Left lung (tissue), 10 donors: ENCODE results near the gene TAOK1. TPM values are rescaled to one million over a fixed set of nuclear protein-coding genes. Genes with fewer than 3 reads are reported as not detected.

Experiments
- ATAC-seq: fragments of 200-7000 bp; cut with Tn5 transposase; one replicate; pipeline ENCODE4 v1.9.1; 2020; ENCODE audit warnings: moderate library complexity
- DNase-seq, 4 donors: peaks; one replicate each; pipeline ENCODE4 v3.0.0-alpha.2; 2013 to 2020
- H3K27ac ChIP-seq, 2 donors: fragments of 200-600 bp; sonication (generic) in 1 of 2; one replicate each; pipeline versions ENCODE4 v1.5.0 to v1.8.0; 2020 to 2021
- H3K27me3 ChIP-seq, 2 donors: fragments of 200-600 bp; sonication (generic) in 1 of 2; one replicate each; pipeline versions ENCODE4 v1.5.0 to v1.8.0; 2020 to 2021
- H3K36me3 ChIP-seq, 2 donors: fragments of 200-600 bp; sonication (generic) in 1 of 2; one replicate each; pipeline versions ENCODE4 v1.5.0 to v1.8.0; 2020 to 2021
- H3K4me1 ChIP-seq, 2 donors: fragments of 200-600 bp; one replicate each; pipeline ENCODE4 v1.8.0; 2021
- H3K4me3 ChIP-seq, 2 donors: fragments of 200-600 bp; sonication (generic) in 1 of 2; one replicate each; pipeline versions ENCODE4 v1.5.0 to v1.8.0; 2020 to 2021; ENCODE audit warnings: mild to moderate bottlenecking in 1 of 2
- H3K9me3 ChIP-seq, 2 donors: fragments of 200-600 bp; sonication (generic) in 1 of 2; one replicate each; pipeline versions ENCODE4 v1.5.0 to v1.8.0; 2020 to 2021
- intact Hi-C, 2 donors: fragments of 100-400 bp; cut with DNase I; formaldehyde crosslinking; loops; one replicate each; pipeline versions ENCODE4 v1.11.2 to v1.14.2; 2022
- polyA plus RNA-seq, 6 donors: library from polyadenylated mRNA; unstranded; fragments of 120-200 nt; gene quantifications; one replicate each; pipeline ENCODE4 v1.2.1, GENCODE V29; 2013; ENCODE audit not compliant: insufficient read length in 6 of 6
- total RNA-seq, 2 donors: library from RNA; stranded (reverse); fragmentation: NEBNext Ultra II Directional; extraction: Animal tissue kit (Norgen Biotek cat#: 25700); gene quantifications; one replicate each; pipeline ENCODE4 v1.2.1, GENCODE V29; 2021
- TF ChIP-seq, protein P1 (sequence below), 2 donors: fragments of 200-600 bp; sonication (generic) in 1 of 2; IDR thresholded peaks; one replicate each; pipeline versions ENCODE4 v1.5.0 to v1.8.0; 2021; ENCODE audit warnings: antibody characterized with exemption in 2 of 2
- donor health status: DM: no; HTN: yes; CAD: no.
- donor health status: DM: no; HTN: no; CAD: no.

Gene TAOK1
- total and polyA plus RNA-seq, 8 donors = 43.4 to 66.0 (median 46.3) TPM

GRCh38 chr17:29565643-29566472, 175.7 kb downstream of the TAOK1 start:
- peak; percentile 12 for ATAC-seq
- H3K36me3 ChIP-seq = peaks cover 0 to 5% of the 10 kb centered on the region in 2 donors
- TF ChIP-seq, protein P1, sequence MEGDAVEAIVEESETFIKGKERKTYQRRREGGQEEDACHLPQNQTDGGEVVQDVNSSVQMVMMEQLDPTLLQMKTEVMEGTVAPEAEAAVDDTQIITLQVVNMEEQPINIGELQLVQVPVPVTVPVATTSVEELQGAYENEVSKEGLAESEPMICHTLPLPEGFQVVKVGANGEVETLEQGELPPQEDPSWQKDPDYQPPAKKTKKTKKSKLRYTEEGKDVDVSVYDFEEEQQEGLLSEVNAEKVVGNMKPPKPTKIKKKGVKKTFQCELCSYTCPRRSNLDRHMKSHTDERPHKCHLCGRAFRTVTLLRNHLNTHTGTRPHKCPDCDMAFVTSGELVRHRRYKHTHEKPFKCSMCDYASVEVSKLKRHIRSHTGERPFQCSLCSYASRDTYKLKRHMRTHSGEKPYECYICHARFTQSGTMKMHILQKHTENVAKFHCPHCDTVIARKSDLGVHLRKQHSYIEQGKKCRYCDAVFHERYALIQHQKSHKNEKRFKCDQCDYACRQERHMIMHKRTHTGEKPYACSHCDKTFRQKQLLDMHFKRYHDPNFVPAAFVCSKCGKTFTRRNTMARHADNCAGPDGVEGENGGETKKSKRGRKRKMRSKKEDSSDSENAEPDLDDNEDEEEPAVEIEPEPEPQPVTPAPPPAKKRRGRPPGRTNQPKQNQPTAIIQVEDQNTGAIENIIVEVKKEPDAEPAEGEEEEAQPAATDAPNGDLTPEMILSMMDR (IDR thresholded peaks at IDR 0.05) = no peak
- H3K9me3 ChIP-seq = no peaks in the 10 kb centered on the region
- H3K4me3 ChIP-seq = peak overlapping the region; percentile 58 to 72
- intact Hi-C loops = no loop called here
- peak overlapping the region; percentile 81 to 87 for H3K27ac ChIP-seq
- H3K27me3 ChIP-seq = peaks cover 0 to 11% of the 10 kb centered on the region in 2 donors
- peak in 1 of 4 donors; percentile 93 for DNase-seq
- peaks cover 7 to 72% of the 10 kb centered on the region in 2 donors for H3K4me1 ChIP-seq

- Histone ChIP-seq H3K4me3 (peak within 1 kb of the TSS; percentile 58 to 72), H3K27ac (peak within 1 kb of the TSS; percentile 81 to 87), H3K4me1 (peaks cover 7 to 65% of the 10 kb centered on the region in 2 donors), H3K27me3 (peaks cover 0 to 11% of the 10 kb centered on the region in 2 donors), H3K9me3 (no peaks in the 10 kb centered on the region), H3K36me3 (peaks cover 0 to 5% of the 10 kb centered on the region in 2 donors)
- DNase-seq (peak; percentile 47 to 93 (median 72)), ATAC-seq (peak; percentile 64)
- TF ChIP-seq, protein P1 (IDR thresholded peaks at IDR 0.05) = no peak
- intact Hi-C loops = no loop called here
These were observed 176.5 kb downstream of the TAOK1 start, which contains the start of gene ABHD15 for GRCh38 chr17:29566473-29567303. ABHD15 (minus strand) TSS chr17:29567037; CDS start chr17:29566966, 71 bp downstream.

GRCh38 chr17:29567304-29567553, 177.1 kb downstream of the TAOK1 start:
- TF ChIP-seq, protein P1 (IDR thresholded peaks at IDR 0.05) = no peak
- Histone ChIP-seq H3K9me3 (no peaks in the 10 kb centered on the region), H3K27me3 (peaks cover 0 to 11% of the 10 kb centered on the region in 2 donors), H3K36me3 (peaks cover 0 to 5% of the 10 kb centered on the region in 2 donors), H3K4me1 (peaks cover 10 to 65% of the 10 kb centered on the region in 2 donors), H3K27ac (peak overlapping the region; percentile 81 to 87), H3K4me3 (peak overlapping the region; percentile 58 to 72)
- intact Hi-C loops = no loop called here
- peak; percentile 3 for ATAC-seq
- no peak for DNase-seq

DNA sequence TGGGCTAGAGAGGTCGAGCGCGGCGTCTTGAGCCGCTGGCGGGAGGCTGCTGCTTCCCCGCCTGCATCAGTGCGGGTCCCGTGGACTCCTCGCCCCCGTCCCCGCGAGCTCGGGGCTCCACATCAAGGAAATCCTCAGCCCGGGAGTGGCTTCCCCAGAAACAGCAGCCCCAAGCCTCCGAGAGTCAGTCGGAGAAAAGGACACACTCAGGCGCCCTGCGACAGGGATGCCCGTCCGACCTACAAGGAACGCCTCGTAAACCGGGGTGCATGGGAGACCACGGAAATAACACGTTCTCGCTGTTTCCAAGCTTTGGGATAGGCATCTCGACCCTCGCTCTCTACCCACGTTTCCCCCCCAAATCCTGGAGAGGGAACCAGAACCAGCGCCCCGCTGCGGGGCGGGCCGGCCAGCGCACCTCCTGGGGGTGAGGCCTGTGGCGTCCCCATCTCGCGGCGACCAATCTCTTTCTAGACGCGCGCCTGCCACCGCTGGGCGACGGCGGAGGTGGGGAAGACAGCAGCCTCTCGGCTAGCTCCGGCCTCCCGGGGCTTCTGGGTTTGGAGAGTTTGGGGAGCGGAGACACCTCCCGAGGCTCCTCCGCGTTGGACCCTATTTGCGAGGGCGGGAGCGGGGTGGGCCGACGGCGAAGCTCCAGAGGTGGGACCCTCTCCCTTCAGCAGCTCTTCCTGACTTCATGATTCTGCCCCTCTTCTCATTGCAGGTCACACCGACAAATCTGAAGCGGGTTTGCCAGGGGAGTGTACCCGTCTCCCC, 177.6 kb downstream of the TAOK1 start:
- DNase-seq = peak; percentile 38 to 90 (median 70)
- H3K36me3 ChIP-seq = peaks cover 0 to 2% of the 10 kb centered on the region in 2 donors
- intact Hi-C loops = no loop called here
- no peaks in the 10 kb centered on the region for H3K9me3 ChIP-seq
- H3K27me3 ChIP-seq = peaks cover 0 to 11% of the 10 kb centered on the region in 2 donors
- H3K4me3 ChIP-seq = peak overlapping the region; percentile 58 to 72
- TF ChIP-seq, protein P1 (IDR thresholded peaks at IDR 0.05) = peak; percentile 33 to 41
- H3K4me1 ChIP-seq = peaks cover 12 to 65% of the 10 kb centered on the region in 2 donors
- ATAC-seq = peak; percentile 59
- peak overlapping the region; percentile 81 to 87 for H3K27ac ChIP-seq
